Esophagus muscularis mucosa (tissue), 4 donors: ENCODE results near the gene BRCA1.

ENCODE experiments used
- EP300 ChIP-seq: sonication (generic); formaldehyde crosslinking; IDR thresholded peaks from one replicate; pipeline ENCODE4 v1.6.1; 2017; ENCODE audit warnings: antibody characterized with exemption
- POLR2A ChIP-seq: fragments of 450-650 bp; IDR thresholded peaks from one replicate; pipeline ENCODE4 v1.6.1; 2017; ENCODE audit warnings: antibody characterized with exemption, moderate library complexity, mild to moderate bottlenecking, low read depth
- POLR2AphosphoS5 ChIP-seq, 2 donors: sonication (generic); formaldehyde crosslinking; IDR thresholded peaks; one replicate each; pipeline ENCODE4 v1.6.1; 2017; ENCODE audit warnings: antibody characterized with exemption in 2 of 2
- TF ChIP-seq, protein P1 (sequence below), 3 experiments: fragments of 200-600 bp in 2 of 3; fragments of 450-650 bp in 1 of 3; sonication (generic) in 2 of 3; IDR thresholded peaks; one replicate each; pipeline ENCODE4 v1.5.1; 2017 to 2019; ENCODE audit warnings: antibody characterized with exemption in 3 of 3, mild to moderate bottlenecking in 2 of 3, moderate library complexity in 1 of 3

DNA sequence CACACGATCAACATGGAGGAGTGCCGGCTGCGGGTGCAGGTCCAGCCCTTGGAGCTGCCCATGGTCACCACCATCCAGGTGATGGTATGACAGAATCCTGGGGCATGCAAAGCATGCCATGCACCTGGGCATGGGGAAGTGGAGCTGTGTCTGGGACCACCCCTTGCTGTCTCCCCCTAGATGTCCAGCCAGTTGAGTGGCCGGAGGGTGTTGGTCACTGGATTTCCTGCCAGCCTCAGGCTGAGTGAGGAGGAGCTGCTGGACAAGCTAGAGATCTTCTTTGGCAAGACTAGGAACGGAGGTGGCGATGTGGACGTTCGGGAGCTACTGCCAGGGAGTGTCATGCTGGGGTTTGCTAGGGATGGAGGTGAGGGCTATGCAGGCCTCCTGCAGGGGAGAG lies 111.9 kb downstream of the BRCA1 start:
- TF ChIP-seq, protein P1, sequence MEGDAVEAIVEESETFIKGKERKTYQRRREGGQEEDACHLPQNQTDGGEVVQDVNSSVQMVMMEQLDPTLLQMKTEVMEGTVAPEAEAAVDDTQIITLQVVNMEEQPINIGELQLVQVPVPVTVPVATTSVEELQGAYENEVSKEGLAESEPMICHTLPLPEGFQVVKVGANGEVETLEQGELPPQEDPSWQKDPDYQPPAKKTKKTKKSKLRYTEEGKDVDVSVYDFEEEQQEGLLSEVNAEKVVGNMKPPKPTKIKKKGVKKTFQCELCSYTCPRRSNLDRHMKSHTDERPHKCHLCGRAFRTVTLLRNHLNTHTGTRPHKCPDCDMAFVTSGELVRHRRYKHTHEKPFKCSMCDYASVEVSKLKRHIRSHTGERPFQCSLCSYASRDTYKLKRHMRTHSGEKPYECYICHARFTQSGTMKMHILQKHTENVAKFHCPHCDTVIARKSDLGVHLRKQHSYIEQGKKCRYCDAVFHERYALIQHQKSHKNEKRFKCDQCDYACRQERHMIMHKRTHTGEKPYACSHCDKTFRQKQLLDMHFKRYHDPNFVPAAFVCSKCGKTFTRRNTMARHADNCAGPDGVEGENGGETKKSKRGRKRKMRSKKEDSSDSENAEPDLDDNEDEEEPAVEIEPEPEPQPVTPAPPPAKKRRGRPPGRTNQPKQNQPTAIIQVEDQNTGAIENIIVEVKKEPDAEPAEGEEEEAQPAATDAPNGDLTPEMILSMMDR (IDR thresholded peaks at IDR 0.05) = no peak
- TF ChIP-seq EP300 (no peak), POLR2A (no peak), POLR2AphosphoS5 (IDR thresholded peaks at IDR 0.05) (no peak)
